Glutamatergic neuron (in vitro differentiated cells): ENCODE data around the gene ST8SIA4. TPM values are rescaled to one million over a fixed set of nuclear protein-coding genes. Genes with fewer than 3 reads are reported as not detected.

Source experiments
- DNase-seq: peaks from one replicate; pipeline ENCODE4 v3.0.0; 2022
- H3K27ac Mint-ChIP-seq: one replicate; pipeline ENCODE4 v1.8.0; 2020; ENCODE audit warnings: mild to moderate bottlenecking, mixed read lengths, inconsistent platforms; ENCODE audit not compliant: unreplicated experiment
- H3K27me3 Mint-ChIP-seq: one replicate; pipeline ENCODE4 v1.8.0; 2020; ENCODE audit warnings: mild to moderate bottlenecking, moderate library complexity, mixed read lengths, inconsistent platforms; ENCODE audit not compliant: unreplicated experiment
- H3K36me3 Mint-ChIP-seq: one replicate; pipeline ENCODE4 v1.8.0; 2020; ENCODE audit warnings: mild to moderate bottlenecking, mixed read lengths, inconsistent platforms; ENCODE audit not compliant: unreplicated experiment
- H3K4me1 Mint-ChIP-seq: one replicate; pipeline ENCODE4 v1.8.0; 2020; ENCODE audit warnings: mild to moderate bottlenecking, low read depth, mixed read lengths, inconsistent platforms; ENCODE audit not compliant: unreplicated experiment
- H3K4me3 Mint-ChIP-seq: one replicate; pipeline ENCODE4 v1.8.0; 2020; ENCODE audit warnings: mild to moderate bottlenecking, mixed read lengths, inconsistent platforms; ENCODE audit not compliant: unreplicated experiment
- H3K9me3 Mint-ChIP-seq: one replicate; pipeline ENCODE4 v1.8.0; 2020; ENCODE audit warnings: mild to moderate bottlenecking, moderate library complexity, mixed read lengths, inconsistent platforms; ENCODE audit not compliant: unreplicated experiment
- CTCF ChIP-seq: fragments of 200-600 bp; sonication (generic); IDR thresholded peaks from one replicate; pipeline ENCODE4 v1.5.0; 2021; ENCODE audit not compliant: partially characterized antibody, unreplicated experiment
- microRNA-seq: library from miRNA; unstranded; fragments of <30 nt; microRNA quantifications from one replicate; pipeline ENCODE4, GENCODE V29; 2020; ENCODE audit not compliant: unreplicated experiment
- total RNA-seq: library from RNA; stranded (reverse); fragmentation: NEBNext Ultra II Directional; extraction: Animal tissue kit (Norgen Biotek cat#: 25700); gene quantifications from one replicate; pipeline ENCODE4 v1.2.1, GENCODE V29; 2021; ENCODE audit not compliant: unreplicated experiment

Gene ST8SIA4
- total RNA-seq, 1 donor from 2014 or later: 12.6 TPM

DNA sequence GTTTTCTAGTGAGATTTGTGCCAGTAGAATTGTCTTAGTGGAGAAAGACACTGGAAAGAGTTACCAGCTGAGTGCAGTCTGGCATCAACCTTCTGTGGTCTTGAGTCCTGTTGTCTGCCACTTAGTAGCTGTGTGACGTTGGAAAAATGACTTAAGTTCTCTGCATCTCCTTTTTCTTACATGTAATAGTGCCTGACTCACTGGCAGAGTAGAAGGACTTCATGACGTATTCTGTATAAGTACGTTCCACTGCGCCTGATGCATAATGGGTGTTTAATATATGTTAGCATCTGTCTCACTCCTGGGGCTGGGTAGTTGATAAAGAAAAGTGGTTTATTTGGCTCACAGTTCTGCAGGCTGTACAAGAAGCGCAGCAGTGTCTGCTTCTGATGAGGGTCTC is 144.8 kb downstream of the ST8SIA4 start:
- Mint-ChIP-seq H3K27me3 (no peaks in the 10 kb centered on the region), H3K27ac (no peak overlapping the region), H3K36me3 (no peaks in the 10 kb centered on the region), H3K4me3 (no peak overlapping the region), H3K9me3 (peaks cover 4% of the 10 kb centered on the region), H3K4me1 (peaks cover 14% of the 10 kb centered on the region)
- no peak for TF ChIP-seq CTCF
- no peak for DNase-seq

DNA sequence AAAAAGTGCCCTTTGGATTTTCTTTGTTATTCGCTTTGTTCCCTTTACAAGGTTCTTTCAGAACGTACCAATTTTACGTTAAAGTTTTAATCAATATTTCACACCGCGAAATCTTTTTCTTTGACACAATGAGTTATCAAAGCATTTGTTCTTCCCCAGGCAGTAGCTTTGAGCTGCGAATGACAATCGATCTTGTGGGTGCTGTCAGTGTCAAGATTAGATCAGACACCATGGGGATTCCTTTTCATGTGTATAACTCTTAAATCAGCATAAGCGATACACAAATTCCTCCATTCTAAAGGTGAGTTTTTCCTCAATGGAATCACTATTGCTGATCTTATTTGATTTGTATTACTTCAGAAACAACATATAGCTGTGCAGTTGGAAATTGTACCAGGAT is 145.5 kb downstream of the ST8SIA4 start:
- no peak for TF ChIP-seq CTCF
- Mint-ChIP-seq H3K27ac (no peak overlapping the region), H3K4me1 (peaks cover 14% of the 10 kb centered on the region), H3K36me3 (no peaks in the 10 kb centered on the region), H3K9me3 (peaks cover 4% of the 10 kb centered on the region), H3K27me3 (no peaks in the 10 kb centered on the region), H3K4me3 (no peak overlapping the region)
- no peak for DNase-seq

Small RNA genes within 50 kb of the gene (microRNA-seq; reads per million reads assigned to microRNA genes)
- gene MIR548P: not detected
